WERI-Rb-1 (cell line): ENCODE data around the gene PERM1.
"Not testable (repeated sequence)": the region's sequence is repeated elsewhere in the genome, so short reads cannot be mapped to it uniquely, and the experiment has no call there.

Experiments
- DNase-seq: peaks from one replicate; pipeline ENCODE4 v3.0.0-alpha.2; 2020
- H3K27ac ChIP-seq: fragments of 250-450 bp; sonication (Bioruptor Pico); 2 replicates; pipeline ENCODE4 v1.5.1; 2020; ENCODE audit warnings: mild to moderate bottlenecking, moderate library complexity
- H3K27me3 ChIP-seq: fragments of 250-450 bp; sonication (Bioruptor Pico); 2 replicates; pipeline ENCODE4 v1.5.1; 2021; ENCODE audit warnings: mild to moderate bottlenecking, low read depth, moderate library complexity; ENCODE audit not compliant: insufficient read depth, severe bottlenecking
- H3K36me3 ChIP-seq: fragments of 250-450 bp; sonication (Bioruptor Pico); 2 replicates; pipeline ENCODE4 v1.5.1; 2020; ENCODE audit warnings: mild to moderate bottlenecking, moderate library complexity
- H3K4me3 ChIP-seq: 2 replicates; pipeline ENCODE4 v1.5.1; 2011; ENCODE audit warnings: low read depth, mild to moderate bottlenecking, control low read depth, low read length
- H3K9me3 ChIP-seq: fragments of 250-450 bp; sonication (Bioruptor Pico); 2 replicates; pipeline ENCODE4 v1.5.1; 2021; ENCODE audit warnings: mild to moderate bottlenecking, moderate library complexity; ENCODE audit not compliant: severe bottlenecking
- CTCF ChIP-seq: IDR thresholded peaks from 2 replicates; pipeline ENCODE4 v1.5.1; 2011; ENCODE audit warnings: low read depth, mild to moderate bottlenecking, control low read depth, inconsistent platforms, low read length

The PERM1 gene

GRCh38 chr1:993379-993995, 11.6 kb upstream of the PERM1 start:
- peaks cover 3% of the 10 kb centered on the region for H3K9me3 ChIP-seq
- no peaks in the 10 kb centered on the region for H3K27me3 ChIP-seq
- peaks cover 12% of the 10 kb centered on the region for H3K36me3 ChIP-seq
- H3K4me3 ChIP-seq = no peak overlapping the region
- no peak for TF ChIP-seq CTCF
- peak; percentile 7 for DNase-seq
- no peak overlapping the region for H3K27ac ChIP-seq

- Histone ChIP-seq H3K27me3 (no peaks in the 10 kb centered on the region), H3K36me3 (peaks cover 1% of the 10 kb centered on the region), H3K27ac (no peak overlapping the region), H3K9me3 (peaks cover 3% of the 10 kb centered on the region), H3K4me3 (no peak overlapping the region)
- no peak for DNase-seq
- TF ChIP-seq CTCF = no peak
Measured at GRCh38 chr1:992362-992761, 10.5 kb upstream of the PERM1 start.

GRCh38 chr1:991895-992294, 10.0 kb upstream of the PERM1 start:
- TF ChIP-seq CTCF = no peak
- Histone ChIP-seq H3K36me3 (no peaks in the 10 kb centered on the region), H3K9me3 (peaks cover 3% of the 10 kb centered on the region), H3K27ac (no peak overlapping the region), H3K4me3 (no peak overlapping the region), H3K27me3 (no peaks in the 10 kb centered on the region)
- DNase-seq = no peak

GRCh38 chr1:991275-991674, 9.4 kb upstream of the PERM1 start:
- not testable (repeated sequence) for H3K27me3 ChIP-seq

GRCh38 chr1:988061-988460, 6.2 kb upstream of the PERM1 start:
- not testable (repeated sequence) for H3K27me3 ChIP-seq, H3K27ac ChIP-seq, H3K36me3 ChIP-seq, H3K4me3 ChIP-seq, DNase-seq, H3K9me3 ChIP-seq

More at GRCh38 chr1:991275-991674, 9.4 kb upstream of the PERM1 start:
- not testable (repeated sequence) for DNase-seq, H3K4me3 ChIP-seq, H3K27ac ChIP-seq, H3K9me3 ChIP-seq, H3K36me3 ChIP-seq

GRCh38 chr1:985126-985525, 3.2 kb upstream of the PERM1 start:
- TF ChIP-seq CTCF = no peak
- Histone ChIP-seq H3K27ac (no peak overlapping the region), H3K27me3 (no peaks in the 10 kb centered on the region), H3K4me3 (no peak overlapping the region), H3K9me3 (no peaks in the 10 kb centered on the region), H3K36me3 (no peaks in the 10 kb centered on the region)
- DNase-seq = no peak

GRCh38 chr1:984476-984814, 2.6 kb upstream of the PERM1 start:
- no peaks in the 10 kb centered on the region for H3K9me3 ChIP-seq
- H3K36me3 ChIP-seq = no peaks in the 10 kb centered on the region
- H3K27ac ChIP-seq = no peak overlapping the region
- no peaks in the 10 kb centered on the region for H3K27me3 ChIP-seq
- no peak for DNase-seq
- H3K4me3 ChIP-seq = no peak overlapping the region
- no peak for TF ChIP-seq CTCF
